H9 (cell line): ENCODE results near the gene VSIR. TPM values are rescaled to one million over a fixed set of nuclear protein-coding genes. Genes with fewer than 3 reads are reported as not detected.

Source experiments
- DNase-seq: peaks from one replicate; pipeline ENCODE4 v3.0.0-alpha.2; 2017
- H2AFZ ChIP-seq: one replicate; pipeline ENCODE4 v1.6.1; 2013; ENCODE audit warnings: mild to moderate bottlenecking, low read length, control low read depth, moderate library complexity
- H2AK5ac ChIP-seq: 2 replicates; pipeline ENCODE4 v1.6.1; 2013; ENCODE audit warnings: low read length, control low read depth, mixed read lengths; ENCODE audit not compliant: insufficient read length
- H2BK120ac ChIP-seq: one replicate; pipeline ENCODE4 v1.6.1; 2013; ENCODE audit warnings: low read depth, mild to moderate bottlenecking, low read length, control low read depth, inconsistent platforms; ENCODE audit not compliant: poor library complexity, severe bottlenecking
- H2BK12ac ChIP-seq: 2 replicates; pipeline ENCODE4 v1.6.1; 2013; ENCODE audit warnings: low read length, control low read depth, mixed read lengths, low read depth; ENCODE audit not compliant: insufficient read length
- H2BK15ac ChIP-seq: 2 replicates; pipeline ENCODE4 v1.6.1; 2013; ENCODE audit warnings: low read depth, low read length, control low read depth
- H2BK20ac ChIP-seq: one replicate; pipeline ENCODE4 v1.6.1; 2013; ENCODE audit warnings: low read depth, mild to moderate bottlenecking, low read length, control low read depth, inconsistent platforms; ENCODE audit not compliant: poor library complexity, severe bottlenecking
- H2BK5ac ChIP-seq: 2 replicates; pipeline ENCODE4 v1.6.1; 2013; ENCODE audit warnings: low read length, control low read depth, mixed read lengths; ENCODE audit not compliant: insufficient read length
- H3K14ac ChIP-seq: 2 replicates; pipeline ENCODE4 v1.6.1; 2013; ENCODE audit warnings: low read length, control low read depth; ENCODE audit not compliant: insufficient read depth
- H3K18ac ChIP-seq: 2 replicates; pipeline ENCODE4 v1.6.1; 2013; ENCODE audit warnings: low read depth, mild to moderate bottlenecking, mixed read lengths, low read length, control low read depth; ENCODE audit not compliant: insufficient read length
- H3K23ac ChIP-seq: 2 replicates; pipeline ENCODE4 v1.6.1; 2013; ENCODE audit warnings: low read length, control low read depth, mixed read lengths, low read depth; ENCODE audit not compliant: insufficient read length
- H3K23me2 ChIP-seq: 2 replicates; pipeline ENCODE4 v1.6.1; 2013; ENCODE audit warnings: low read depth, mild to moderate bottlenecking, mixed read lengths, low read length, control low read depth; ENCODE audit not compliant: insufficient read length, poor library complexity, severe bottlenecking
- H3K27ac ChIP-seq: 2 replicates; pipeline ENCODE4 v1.5.1; 2013; ENCODE audit warnings: low read length, control low read depth, mixed read lengths, low read depth; ENCODE audit not compliant: insufficient read length
- H3K27me3 ChIP-seq: 2 replicates; pipeline ENCODE4 v1.6.1; 2013; ENCODE audit warnings: low read length, control low read depth, inconsistent platforms; ENCODE audit not compliant: insufficient read depth
- H3K4ac ChIP-seq: 2 replicates; pipeline ENCODE4 v1.6.1; 2013; ENCODE audit warnings: low read depth, mild to moderate bottlenecking, control low read depth, inconsistent platforms, low read length, moderate library complexity
- H3K4me1 ChIP-seq: 2 replicates; pipeline ENCODE4 v1.6.1; 2013; ENCODE audit warnings: low read length, control low read depth, inconsistent platforms; ENCODE audit not compliant: insufficient read depth
- H3K4me2 ChIP-seq: 2 replicates; pipeline ENCODE4 v1.6.1; 2013; ENCODE audit warnings: low read length, control low read depth, mixed read lengths; ENCODE audit not compliant: insufficient read length, insufficient read depth
- H3K56ac ChIP-seq: 2 replicates; pipeline ENCODE4 v1.6.1; 2013; ENCODE audit warnings: low read depth, mild to moderate bottlenecking, mixed read lengths, low read length, control low read depth; ENCODE audit not compliant: insufficient read length
- H3K79me1 ChIP-seq: 2 replicates; pipeline ENCODE4 v1.6.1; 2013; ENCODE audit warnings: low read depth, mild to moderate bottlenecking, moderate library complexity, low read length, control low read depth, inconsistent platforms; ENCODE audit not compliant: insufficient read depth, poor library complexity, severe bottlenecking
- H3K79me2 ChIP-seq: 2 replicates; pipeline ENCODE4 v1.6.1; 2013; ENCODE audit warnings: low read length, control low read depth, inconsistent platforms; ENCODE audit not compliant: insufficient read depth
- H3K9ac ChIP-seq: 2 replicates; pipeline ENCODE4 v1.6.1; 2013; ENCODE audit warnings: low read length, control low read depth, mixed read lengths; ENCODE audit not compliant: insufficient read length; ENCODE audit errors: extremely low read depth
- H3K9me3 ChIP-seq: one replicate; pipeline ENCODE4 v1.6.1; 2013; ENCODE audit warnings: low read depth, low read length, inconsistent platforms; ENCODE audit not compliant: control insufficient read depth
- H3T11ph ChIP-seq: one replicate; pipeline ENCODE4 v1.6.1; 2013; ENCODE audit warnings: mild to moderate bottlenecking, low read length, control low read depth, inconsistent platforms
- H4K20me1 ChIP-seq: one replicate; pipeline ENCODE4 v1.6.1; 2013; ENCODE audit not compliant: control insufficient read depth, insufficient read length, insufficient read depth
- H4K5ac ChIP-seq: 2 replicates; pipeline ENCODE4 v1.6.1; 2013; ENCODE audit warnings: low read depth, mild to moderate bottlenecking, mixed read lengths, low read length, control low read depth; ENCODE audit not compliant: insufficient read length
- H4K8ac ChIP-seq: replicated peaks from 2 replicates; pipeline ENCODE4 v1.6.1; 2013; ENCODE audit warnings: low read length, control low read depth, mixed read lengths, low read depth; ENCODE audit not compliant: insufficient read length
- H4K91ac ChIP-seq: 2 replicates; pipeline ENCODE4 v1.6.1; 2013; ENCODE audit warnings: low read depth, mild to moderate bottlenecking, moderate library complexity, mixed read lengths, low read length, control low read depth; ENCODE audit not compliant: insufficient read length
- H3K27ac Mint-ChIP-seq, 3 experiments: 2 replicates in 2 of 3; 3 replicates in 1 of 3; pipeline ENCODE4 v1.8.0; 2020 to 2021; ENCODE audit warnings: mixed read lengths in 3 of 3, mild to moderate bottlenecking in 1 of 3, moderate library complexity in 1 of 3
- H3K27me3 Mint-ChIP-seq: 2 replicates; pipeline ENCODE4 v1.8.0; 2021; ENCODE audit warnings: low read depth, mild to moderate bottlenecking, moderate library complexity, mixed read lengths
- H3K36me3 Mint-ChIP-seq, 3 experiments: 2 replicates in 2 of 3; 3 replicates in 1 of 3; pipeline ENCODE4 v1.8.0; 2020 to 2021; ENCODE audit warnings: low read depth in 3 of 3, mixed read lengths in 3 of 3; ENCODE audit not compliant: insufficient read depth in 1 of 3
- H3K4me1 Mint-ChIP-seq, 2 experiments: 2 replicates each; pipeline ENCODE4 v1.8.0; 2020; ENCODE audit warnings: mixed read lengths in 2 of 2
- H3K4me3 Mint-ChIP-seq, 2 experiments: 2 replicates in 1 of 2; 3 replicates in 1 of 2; pipeline ENCODE4 v1.8.0; 2020 to 2021; ENCODE audit warnings: mild to moderate bottlenecking in 2 of 2, mixed read lengths in 2 of 2, moderate library complexity in 1 of 2
- H3K9me3 Mint-ChIP-seq, 2 experiments: 2 replicates in 1 of 2; 3 replicates in 1 of 2; pipeline ENCODE4 v1.8.0; 2020; ENCODE audit warnings: mild to moderate bottlenecking in 2 of 2, mixed read lengths in 2 of 2, moderate library complexity in 1 of 2
- CTCF ChIP-seq: fragments of 200-600 bp; sonication (generic); conservative IDR thresholded peaks from 3 replicates; pipeline ENCODE4 v1.8.0; 2021; ENCODE audit warnings: antibody characterized with exemption, mild to moderate bottlenecking
- WGBS: extraction: QIAGEN DNeasy Blood & Tissue Kit; methylation state at CpG from one replicate; pipeline ENCODE4 v1.1.7; 2013; ENCODE audit warnings: missing lambda C conversion rate, low lambda C conversion rate, mixed read lengths; ENCODE audit not compliant: insufficient read length; ENCODE audit errors: extremely low coverage; 5-methylcytosine and 5-hydroxymethylcytosine counted together
- total RNA-seq: library from RNA; stranded (reverse); gene quantifications from 2 replicates; pipeline ENCODE4 v1.2.1, GENCODE V29; 2021

Gene VSIR
- total RNA-seq, 1 experiment from 2014 or later, result 0.11 TPM

DNA sequence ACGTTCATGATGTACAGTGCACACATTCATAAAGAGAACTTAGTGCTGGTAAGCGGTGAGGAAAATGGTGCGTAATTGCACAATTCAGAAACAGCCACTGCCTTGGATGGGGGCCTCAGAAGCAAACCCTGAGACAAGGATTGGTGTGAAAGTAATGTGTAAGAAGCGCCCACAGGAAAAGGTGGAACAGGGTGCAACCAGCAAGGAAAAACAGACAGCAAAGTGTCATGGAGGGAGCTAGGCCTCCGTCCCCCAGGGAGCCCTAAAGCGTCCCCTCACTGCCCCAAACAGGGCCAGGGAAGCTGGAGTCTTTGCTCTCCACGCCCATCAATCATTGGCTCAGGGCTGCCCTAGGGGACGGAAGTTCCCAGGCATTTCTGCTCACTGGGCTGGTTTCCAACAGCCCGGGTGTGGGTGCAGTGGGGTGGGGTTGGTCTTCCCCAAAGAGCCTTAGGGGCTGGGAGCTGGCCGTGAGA is 44.1 kb downstream of the VSIR start:
- H3K23ac ChIP-seq, result no peak overlapping the region
- H3K4me1 Mint-ChIP-seq, result peaks cover 4 to 7% of the 10 kb centered on the region in 2 experiments; a peak in 3 of 4 replicates
- no peak overlapping the region for H2BK12ac ChIP-seq
- H3K27me3 ChIP-seq, result no peaks in the 10 kb centered on the region; the same call in 1 of the 2 replicates
- H3K27ac ChIP-seq, result no peak overlapping the region
- H2AFZ ChIP-seq, result no peak overlapping the region
- H3K27ac Mint-ChIP-seq, result 0 out of 7 replicates have a peak overlapping the region, but pooled peaks of 1 of the 3 experiments have one; percentile 57
- H3K9me3 ChIP-seq, result no peaks in the 10 kb centered on the region
- H3K36me3 Mint-ChIP-seq, result no peaks in the 10 kb centered on the region
- WGBS, result no CpG with 5 or more reads among the region's 10 CpGs
- H3K18ac ChIP-seq, result no peak overlapping the region
- no peak overlapping the region for H2BK20ac ChIP-seq
- no peak overlapping the region for H3K4ac ChIP-seq
- no peak for DNase-seq
- peaks cover 3% of the 10 kb centered on the region for H3K27me3 Mint-ChIP-seq
- H2BK15ac ChIP-seq, result no peak overlapping the region
- H3T11ph ChIP-seq, result no peak overlapping the region
- no peak overlapping the region for H2BK120ac ChIP-seq
- TF ChIP-seq CTCF, result no peak
- no peaks in the 10 kb centered on the region for H3K4me1 ChIP-seq
- H2AK5ac ChIP-seq, result no peak overlapping the region
- no peak overlapping the region for H4K91ac ChIP-seq
- no peaks in the 10 kb centered on the region for H4K20me1 ChIP-seq
- H3K79me2 ChIP-seq, result no peaks in the 10 kb centered on the region
- no peak overlapping the region for H4K5ac ChIP-seq
- H3K14ac ChIP-seq, result no peak overlapping the region
- no peaks in the 10 kb centered on the region for H3K23me2 ChIP-seq
- no peaks in the 10 kb centered on the region for H3K79me1 ChIP-seq
- no peak overlapping the region for H3K4me2 ChIP-seq
- H3K56ac ChIP-seq, result no peak overlapping the region
- H3K9ac ChIP-seq, result no peak overlapping the region
- H4K8ac ChIP-seq, result no peak overlapping the region
- no peaks in the 10 kb centered on the region for H3K9me3 Mint-ChIP-seq
- H3K4me3 Mint-ChIP-seq, result no peak overlapping the region
- H2BK5ac ChIP-seq, result no peak overlapping the region
